GM21825 (cell line): Measurements from ENCODE around the gene PPIF.
A peak's percentile ranks its signal among the peaks of the same experiment; 100 is the strongest.

Experiments used
- ATAC-seq: cut with Tn5 transposase; IDR thresholded peaks from one replicate; pipeline ENCODE4 v1.9.1; 2021; ENCODE audit warnings: mild to moderate bottlenecking, moderate library complexity; ENCODE audit not compliant: unreplicated experiment

The PPIF gene

GRCh38 chr10:79347226-79347893 lies at the start of gene PPIF:
Gene PPIF, plus strand, starts transcription at chr10:79347469. Its CDS starts 80 bp downstream, at chr10:79347549.
- peak; percentile 75 for ATAC-seq

GRCh38 chr10:79298403-79299244 lies 48.6 kb upstream of the PPIF start:
- no peak for ATAC-seq

- ATAC-seq: no peak
Observed at GRCh38 chr10:79299397-79300241, 47.6 kb upstream of the PPIF start.

- ATAC-seq: no peak
Observed at GRCh38 chr10:79300711-79301110, 46.6 kb upstream of the PPIF start.

- no peak for ATAC-seq
Observed at GRCh38 chr10:79301754-79302530, 45.3 kb upstream of the PPIF start.

GRCh38 chr10:79303631-79304478 lies 43.4 kb upstream of the PPIF start:
- no peak for ATAC-seq

GRCh38 chr10:79304479-79305087 lies 42.7 kb upstream of the PPIF start:
- no peak for ATAC-seq

GRCh38 chr10:79305515-79305914 lies 41.8 kb upstream of the PPIF start:
- ATAC-seq: no peak

GRCh38 chr10:79305988-79306387 lies 41.3 kb upstream of the PPIF start:
- no peak for ATAC-seq

- ATAC-seq: no peak
Observed at GRCh38 chr10:79306644-79307220, 40.5 kb upstream of the PPIF start.

GRCh38 chr10:79308016-79308415 lies 39.3 kb upstream of the PPIF start:
- ATAC-seq: no peak

GRCh38 chr10:79308969-79309665 lies 38.2 kb upstream of the PPIF start:
- ATAC-seq: no peak

GRCh38 chr10:79310200-79310865 lies 36.9 kb upstream of the PPIF start:
- ATAC-seq: no peak

- ATAC-seq: no peak
Observed at GRCh38 chr10:79310911-79311573, 36.2 kb upstream of the PPIF start.

- ATAC-seq: no peak
Observed at GRCh38 chr10:79311581-79312407, 35.5 kb upstream of the PPIF start.

GRCh38 chr10:79312601-79313187 lies 34.6 kb upstream of the PPIF start:
- no peak for ATAC-seq
